Erythroblast (primary cell): ENCODE results near the gene FOXN4.
A peak's percentile ranks its signal among the peaks of the same experiment; 100 is the strongest.

Source experiments
- DNase-seq, 2 experiments: peaks; one replicate each; lab custom pipeline; 2025; lab: John Stamatoyannopoulos, UW
- GATA1 ChIP-seq: IDR thresholded peaks from 2 replicates; pipeline ENCODE4 v1.6.1; 2011; ENCODE audit warnings: low read depth, mild to moderate bottlenecking, control low read depth, low read length, moderate library complexity
- POLR2A ChIP-seq: IDR thresholded peaks from 2 replicates; pipeline ENCODE4 v1.6.1; 2011; ENCODE audit warnings: mild to moderate bottlenecking, low read length

The FOXN4 gene

GRCh38 chr12:109308534-109309380, at the start of gene FOXN4:
Gene FOXN4, minus strand, starts transcription at chr12:109309284. Its CDS starts 963 bp downstream, at chr12:109308321.
- no peak for TF ChIP-seq GATA1
- TF ChIP-seq POLR2A: no peak
- no peak for DNase-seq

- TF ChIP-seq POLR2A (no peak), GATA1 (no peak)
- DNase-seq: no peak
Measured at GRCh38 chr12:109358154-109358869, 49.2 kb upstream of the FOXN4 start.

GRCh38 chr12:109357032-109357431, 47.9 kb upstream of the FOXN4 start:
- TF ChIP-seq GATA1 (no peak), POLR2A (no peak)
- DNase-seq: no peak

- TF ChIP-seq POLR2A: no peak
- TF ChIP-seq GATA1: no peak
- no peak for DNase-seq
Measured at GRCh38 chr12:109356577-109356976, 47.5 kb upstream of the FOXN4 start.

- no peak for DNase-seq
- TF ChIP-seq POLR2A: no peak
- TF ChIP-seq GATA1: no peak
Measured at GRCh38 chr12:109352184-109352583, 43.1 kb upstream of the FOXN4 start.

GRCh38 chr12:109347589-109347988, 38.5 kb upstream of the FOXN4 start, which contains the start of gene MYO1H:
Gene MYO1H, plus strand, starts transcription at chr12:109347900. Its CDS starts 61 bp downstream, at chr12:109347961.
- TF ChIP-seq POLR2A (no peak), GATA1 (no peak)
- peak in 1 of 2 experiments; percentile 30 for DNase-seq

GRCh38 chr12:109346920-109347319, 37.8 kb upstream of the FOXN4 start:
- no peak for TF ChIP-seq POLR2A
- no peak for TF ChIP-seq GATA1
- DNase-seq: peak; percentile 24 to 30

GRCh38 chr12:109345428-109345827, 36.3 kb upstream of the FOXN4 start:
- no peak for DNase-seq

GRCh38 chr12:109343677-109344076, 34.6 kb upstream of the FOXN4 start:
- TF ChIP-seq GATA1 (no peak), POLR2A (no peak)
- no peak for DNase-seq

More at GRCh38 chr12:109345428-109345827, 36.3 kb upstream of the FOXN4 start:
- TF ChIP-seq POLR2A (no peak), GATA1 (no peak)

- DNase-seq: no peak
- TF ChIP-seq POLR2A (no peak), GATA1 (no peak)
Measured at GRCh38 chr12:109336593-109336992, 27.5 kb upstream of the FOXN4 start.

GRCh38 chr12:109334887-109335286, 25.8 kb upstream of the FOXN4 start:
- no peak for TF ChIP-seq POLR2A
- TF ChIP-seq GATA1: no peak
- DNase-seq: no peak

GRCh38 chr12:109331301-109331952, 22.3 kb upstream of the FOXN4 start:
- TF ChIP-seq POLR2A: no peak
- no peak for TF ChIP-seq GATA1
- DNase-seq: no peak
